ACC112 (cell line): Measurements from ENCODE around the gene COL23A1.

ENCODE experiments used
- H2AFZ ChIP-seq: fragments of 200-600 bp; sonication (generic); one replicate; pipeline ENCODE4 v1.6.0; 2017; ENCODE audit warnings: antibody characterized with exemption, low read length; ENCODE audit not compliant: unreplicated experiment
- H3K27ac ChIP-seq: fragments of 200-600 bp; sonication (generic); 2 replicates; pipeline ENCODE4 v1.5.1; 2014; ENCODE audit warnings: low read depth, mild to moderate bottlenecking, antibody characterized with exemption, low read length, moderate library complexity
- H3K27me3 ChIP-seq: fragments of 200-600 bp; sonication (generic); 2 replicates; pipeline ENCODE4 v1.6.1; 2014; ENCODE audit warnings: mild to moderate bottlenecking, antibody characterized with exemption, low read length, moderate library complexity, mixed read lengths; ENCODE audit not compliant: insufficient read depth
- H3K36me3 ChIP-seq: fragments of 200-600 bp; sonication (generic); 2 replicates; pipeline ENCODE4 v1.6.1; 2016; ENCODE audit warnings: mild to moderate bottlenecking, antibody characterized with exemption, low read length, moderate library complexity, mixed read lengths; ENCODE audit not compliant: insufficient read depth
- H3K4me1 ChIP-seq: fragments of 200-600 bp; sonication (generic); one replicate; pipeline ENCODE4 v1.6.1; 2016; ENCODE audit warnings: low read length, mixed read lengths; ENCODE audit not compliant: insufficient read depth, unreplicated experiment, control insufficient read depth
- H3K4me3 ChIP-seq: fragments of 200-600 bp; sonication (generic); 2 replicates; pipeline ENCODE4 v1.5.1; 2014; ENCODE audit warnings: mild to moderate bottlenecking, low read depth, low read length
- H3K79me2 ChIP-seq: fragments of 200-600 bp; sonication (generic); one replicate; pipeline ENCODE4 v1.6.0; 2016; ENCODE audit warnings: low read length; ENCODE audit not compliant: control insufficient read depth, unreplicated experiment, insufficient read depth

The COL23A1 gene

DNA sequence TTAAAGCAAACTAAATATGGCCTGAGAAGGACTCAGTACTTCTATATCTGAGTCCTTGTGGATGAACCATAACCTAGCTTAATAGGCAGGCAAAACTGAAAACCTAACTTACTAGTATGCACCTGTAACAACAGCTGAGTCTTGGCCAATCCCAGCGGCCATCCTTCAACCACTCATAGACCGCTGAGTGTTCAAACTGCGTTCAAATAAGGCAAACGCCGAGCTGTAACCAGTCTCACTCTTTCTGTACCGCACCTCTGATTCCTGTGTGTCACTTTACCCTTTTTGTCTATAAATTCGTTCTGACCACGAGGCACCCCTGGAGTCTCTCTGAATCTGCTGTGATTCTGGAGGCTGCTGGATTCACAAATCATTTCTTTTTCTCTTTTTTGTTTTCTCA is 170.5 kb downstream of the COL23A1 start:
- H3K36me3 ChIP-seq = no peaks in the 10 kb centered on the region
- H3K4me3 ChIP-seq = no peak overlapping the region
- no peaks in the 10 kb centered on the region for H3K27me3 ChIP-seq
- H3K4me1 ChIP-seq = no peaks in the 10 kb centered on the region
- no peak overlapping the region for H3K27ac ChIP-seq
- no peaks in the 10 kb centered on the region for H3K79me2 ChIP-seq
- no peak overlapping the region for H2AFZ ChIP-seq

DNA sequence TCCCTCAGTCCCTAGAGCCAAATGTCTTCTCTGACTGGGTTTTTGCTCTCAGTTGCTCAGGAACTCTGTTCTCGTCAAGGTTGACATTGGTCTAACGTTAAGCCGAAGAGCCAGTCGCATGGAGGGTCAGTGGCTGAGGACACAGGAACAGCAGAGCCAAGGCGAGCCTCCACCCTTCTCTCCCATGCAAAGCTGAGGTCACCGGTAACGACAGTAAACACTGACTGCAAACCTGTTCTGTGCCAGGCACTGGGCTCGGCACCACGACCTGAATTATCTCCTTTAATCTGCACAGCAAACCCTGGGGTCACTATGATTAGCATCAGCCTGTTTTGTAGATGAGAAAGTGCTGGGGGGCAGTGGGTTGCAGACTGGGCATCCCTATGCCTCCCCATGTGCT is 171.0 kb downstream of the COL23A1 start:
- Histone ChIP-seq H3K36me3 (no peaks in the 10 kb centered on the region), H3K27me3 (0 out of 2 replicates have a peak, but pooled peaks cover under 1% of the 10 kb centered on the region), H3K4me3 (no peak overlapping the region), H2AFZ (no peak overlapping the region), H3K27ac (no peak overlapping the region), H3K4me1 (no peaks in the 10 kb centered on the region), H3K79me2 (no peaks in the 10 kb centered on the region)

DNA sequence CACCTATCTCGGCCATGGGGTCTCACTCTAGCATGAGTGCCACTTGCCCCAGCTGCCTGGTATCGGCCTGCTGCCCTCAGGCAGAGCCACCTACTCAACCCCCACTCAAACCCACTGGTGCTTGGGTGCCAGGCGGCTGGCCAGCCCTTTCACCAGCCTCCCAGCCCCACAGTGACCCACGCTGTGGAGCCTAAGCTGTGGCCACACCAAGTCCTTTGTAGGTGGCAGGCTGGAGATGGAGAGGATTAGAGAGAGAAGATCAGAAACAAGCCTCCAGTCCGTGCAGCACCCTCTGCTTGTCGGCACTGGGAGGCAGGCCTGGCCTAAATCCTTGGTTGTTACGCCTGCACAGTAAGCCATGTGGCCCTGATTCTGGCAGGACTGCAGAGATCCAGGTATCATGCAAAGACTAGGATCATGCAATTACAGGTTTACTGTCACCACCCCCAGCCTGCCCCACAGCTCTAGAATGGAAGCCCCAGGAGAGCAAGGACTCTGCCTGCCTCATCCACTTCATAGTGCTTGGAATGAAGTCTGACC is 171.7 kb downstream of the COL23A1 start:
- Histone ChIP-seq H3K27ac (no peak overlapping the region), H3K4me1 (no peaks in the 10 kb centered on the region), H2AFZ (no peak overlapping the region), H3K27me3 (0 out of 2 replicates have a peak, but pooled peaks cover 7% of the 10 kb centered on the region), H3K79me2 (no peaks in the 10 kb centered on the region), H3K4me3 (no peak overlapping the region), H3K36me3 (no peaks in the 10 kb centered on the region)

DNA sequence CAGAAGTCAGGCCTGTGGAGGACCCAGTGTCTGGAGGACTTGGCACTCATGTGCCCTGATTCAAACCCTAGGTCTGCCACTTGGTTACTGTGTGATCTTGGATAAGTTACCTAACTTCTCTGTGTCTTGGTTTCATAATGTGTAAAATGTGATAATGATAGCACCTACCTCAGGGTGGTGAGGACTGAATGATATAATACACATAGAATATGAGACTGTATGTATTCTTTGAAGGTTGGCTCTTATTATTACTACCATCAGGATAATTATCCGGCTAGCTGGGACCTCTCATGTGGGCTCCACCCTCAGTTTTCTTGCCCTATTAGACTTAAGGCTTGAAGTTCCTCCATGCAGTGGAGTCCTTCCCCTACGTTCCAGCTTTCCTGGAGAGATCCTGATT is 172.2 kb downstream of the COL23A1 start:
- peaks cover 10% of the 10 kb centered on the region for H3K27me3 ChIP-seq
- H3K4me1 ChIP-seq = no peaks in the 10 kb centered on the region
- no peak overlapping the region for H3K4me3 ChIP-seq
- no peaks in the 10 kb centered on the region for H3K79me2 ChIP-seq
- H3K27ac ChIP-seq = no peak overlapping the region
- H2AFZ ChIP-seq = no peak overlapping the region
- H3K36me3 ChIP-seq = no peaks in the 10 kb centered on the region

DNA sequence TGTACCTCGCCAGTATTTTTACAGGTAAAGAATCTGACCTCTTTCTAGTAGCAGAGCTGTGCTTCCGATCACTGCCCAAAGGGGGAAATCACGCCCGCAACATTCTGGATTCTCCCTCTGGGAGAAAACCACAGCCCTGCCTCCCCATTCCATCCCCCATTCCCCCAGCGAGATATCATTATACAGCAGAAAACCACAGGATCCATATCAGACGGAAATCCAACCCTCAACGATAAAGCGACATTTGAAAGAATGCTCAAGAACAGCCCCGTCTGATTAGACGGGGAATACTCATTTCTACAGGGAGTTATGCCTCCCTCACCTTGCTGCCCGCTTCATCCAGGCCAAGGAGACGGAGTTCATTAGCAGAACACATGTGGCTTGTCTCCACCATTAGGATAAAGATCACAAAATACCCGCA is 172.8 kb downstream of the COL23A1 start:
- no peak overlapping the region for H3K27ac ChIP-seq
- no peaks in the 10 kb centered on the region for H3K79me2 ChIP-seq
- no peaks in the 10 kb centered on the region for H3K4me1 ChIP-seq
- no peak overlapping the region for H2AFZ ChIP-seq
- no peaks in the 10 kb centered on the region for H3K36me3 ChIP-seq
- H3K27me3 ChIP-seq = peaks cover 16% of the 10 kb centered on the region
- no peak overlapping the region for H3K4me3 ChIP-seq

DNA sequence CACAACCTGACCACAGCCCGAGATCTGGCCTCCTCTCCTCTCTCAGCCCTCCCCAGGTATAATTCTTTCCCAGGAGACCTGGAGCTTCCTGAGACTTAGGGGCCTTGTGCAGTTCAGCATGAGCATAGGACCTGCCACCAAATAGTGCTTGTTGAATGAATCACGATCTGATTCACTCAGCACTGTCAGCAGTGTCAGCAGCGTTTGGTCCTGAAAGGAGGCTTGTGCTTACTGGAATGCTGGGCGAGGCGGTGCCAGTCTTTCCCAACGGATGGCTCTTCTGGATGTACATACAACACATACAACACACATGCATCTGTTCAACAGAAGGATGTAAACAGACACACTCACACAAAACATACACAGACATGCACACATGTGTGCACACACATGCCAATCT is 173.3 kb downstream of the COL23A1 start:
- Histone ChIP-seq H3K36me3 (no peaks in the 10 kb centered on the region), H3K79me2 (no peaks in the 10 kb centered on the region), H2AFZ (no peak overlapping the region), H3K27ac (no peak overlapping the region), H3K4me3 (no peak overlapping the region), H3K27me3 (peaks cover 21% of the 10 kb centered on the region), H3K4me1 (no peaks in the 10 kb centered on the region)

DNA sequence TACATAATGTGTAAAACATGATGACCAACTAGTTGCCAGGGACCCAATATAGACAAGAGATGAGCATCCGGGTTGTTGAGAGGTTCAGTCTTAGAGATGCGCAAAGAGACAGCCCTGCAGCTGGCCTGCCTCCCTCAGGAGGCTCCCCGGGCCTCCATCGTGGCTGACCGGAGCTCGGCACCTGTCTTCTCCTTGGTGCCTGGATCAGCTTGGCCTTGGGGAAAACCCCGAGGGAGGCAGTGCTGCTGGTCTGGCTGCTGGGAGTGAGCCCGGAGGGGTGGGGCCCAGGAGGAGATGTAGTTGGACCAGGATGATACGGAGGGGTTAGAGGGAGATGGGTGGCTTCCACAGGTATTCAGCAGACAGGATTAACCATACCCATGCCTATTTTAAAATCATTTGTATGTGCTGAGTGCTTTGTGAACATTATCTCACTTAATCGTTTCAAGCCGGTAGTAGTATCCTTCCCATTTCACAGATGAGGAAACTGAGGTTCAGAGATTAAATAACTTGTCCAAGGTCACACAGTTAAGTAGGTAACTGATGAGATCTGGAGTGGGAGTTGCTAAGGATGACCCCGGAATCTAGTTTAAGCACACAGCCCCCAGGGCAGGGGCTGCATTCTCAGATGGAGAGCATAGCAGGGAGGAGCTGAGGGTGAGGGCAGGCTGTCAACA is 173.8 kb downstream of the COL23A1 start:
- no peak overlapping the region for H3K27ac ChIP-seq

DNA sequence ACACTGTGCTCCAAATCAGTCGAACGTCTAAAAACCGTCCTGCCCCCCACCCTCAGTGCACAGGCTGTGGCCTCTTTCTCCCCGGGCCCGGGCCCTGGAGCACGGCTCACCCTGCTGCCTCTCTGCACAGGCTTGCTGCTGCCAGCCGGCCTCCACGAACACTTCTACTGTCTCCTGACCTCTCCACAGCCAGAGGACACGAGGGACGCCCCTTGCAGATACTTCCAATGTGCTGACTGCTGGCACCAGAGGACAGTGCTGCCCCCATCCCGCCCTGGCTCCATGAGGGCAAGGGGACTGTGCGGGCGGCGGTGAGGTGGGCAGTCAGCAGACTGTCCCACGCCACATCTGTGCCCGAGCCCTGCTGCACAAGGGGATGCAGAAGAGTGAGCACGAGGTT is 174.8 kb downstream of the COL23A1 start:
- H3K27ac ChIP-seq = no peak overlapping the region
- H3K27me3 ChIP-seq = peaks cover 35% of the 10 kb centered on the region
- no peaks in the 10 kb centered on the region for H3K79me2 ChIP-seq
- no peak overlapping the region for H3K4me3 ChIP-seq
- H3K4me1 ChIP-seq = no peaks in the 10 kb centered on the region
- no peak overlapping the region for H2AFZ ChIP-seq
- no peaks in the 10 kb centered on the region for H3K36me3 ChIP-seq

More for the DNA sequence above, 173.8 kb downstream of the COL23A1 start:
- Histone ChIP-seq H2AFZ (no peak overlapping the region), H3K79me2 (no peaks in the 10 kb centered on the region), H3K4me3 (no peak overlapping the region), H3K36me3 (no peaks in the 10 kb centered on the region), H3K4me1 (no peaks in the 10 kb centered on the region), H3K27me3 (peaks cover 26% of the 10 kb centered on the region)

DNA sequence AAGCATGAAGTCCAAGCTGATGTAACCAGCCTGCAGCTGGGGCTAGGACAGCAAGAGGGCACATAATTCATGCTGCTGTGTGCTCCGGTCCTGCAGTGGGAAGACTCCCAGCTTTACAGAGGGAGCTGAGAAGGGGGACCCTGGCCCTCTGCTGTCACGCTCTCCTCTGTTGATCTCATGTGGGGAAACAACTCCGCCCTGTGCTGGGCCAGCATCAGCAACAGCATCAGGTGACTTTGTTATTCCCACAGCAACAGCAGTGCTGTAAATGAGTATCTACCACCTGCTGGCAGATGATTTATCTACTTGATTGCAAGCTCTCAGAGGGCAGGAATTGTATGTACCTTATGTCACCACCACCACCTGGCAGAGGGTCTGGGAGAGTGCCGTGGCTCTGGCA is 176.2 kb downstream of the COL23A1 start:
- Histone ChIP-seq H3K36me3 (no peaks in the 10 kb centered on the region), H3K79me2 (no peaks in the 10 kb centered on the region), H3K27ac (no peak overlapping the region), H3K4me1 (no peaks in the 10 kb centered on the region), H2AFZ (no peak overlapping the region), H3K27me3 (peaks cover 44% of the 10 kb centered on the region), H3K4me3 (no peak overlapping the region)

DNA sequence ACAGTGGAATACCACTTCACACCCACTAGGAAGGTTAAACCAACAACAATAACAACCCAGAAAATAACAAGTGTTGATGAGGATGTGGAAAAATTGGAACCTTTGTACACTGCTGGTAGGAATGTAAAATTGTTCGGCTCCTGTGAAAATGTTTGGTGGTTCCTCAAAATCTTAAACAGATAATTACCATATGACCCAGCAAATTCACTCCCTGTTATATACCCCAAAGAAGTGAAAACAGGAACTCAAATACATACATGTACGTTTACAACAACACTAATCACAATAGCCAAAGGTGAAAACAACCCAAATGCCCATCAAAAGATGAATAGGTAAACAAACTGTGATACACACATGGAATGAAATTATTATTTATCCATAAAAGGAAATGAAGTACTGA is 179.1 kb downstream of the COL23A1 start:
- H3K27ac ChIP-seq = no peak overlapping the region
- no peaks in the 10 kb centered on the region for H3K79me2 ChIP-seq
- H3K4me3 ChIP-seq = no peak overlapping the region
- H3K36me3 ChIP-seq = no peaks in the 10 kb centered on the region
- H2AFZ ChIP-seq = no peak overlapping the region
- no peaks in the 10 kb centered on the region for H3K4me1 ChIP-seq
- peaks cover 53% of the 10 kb centered on the region for H3K27me3 ChIP-seq

DNA sequence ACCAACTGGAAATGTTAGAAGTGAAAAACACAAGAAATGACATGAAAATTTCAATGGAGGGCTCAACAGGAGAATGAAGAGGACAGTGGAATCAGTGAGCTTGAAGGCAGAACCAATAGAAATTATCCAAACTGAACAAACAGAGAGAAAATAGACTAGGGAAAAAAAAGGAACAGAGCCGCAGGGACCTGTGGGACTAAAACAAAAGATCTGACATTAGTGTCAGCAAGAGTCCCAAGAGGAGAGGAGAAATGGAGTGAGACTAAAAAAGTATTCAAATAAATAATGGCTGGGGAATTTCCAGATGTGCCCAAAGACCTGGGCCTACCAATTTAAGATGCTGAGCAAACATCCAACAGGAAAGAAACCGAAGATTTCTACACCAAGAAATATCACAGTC is 182.5 kb downstream of the COL23A1 start:
- Histone ChIP-seq H3K36me3 (no peaks in the 10 kb centered on the region), H3K4me1 (no peaks in the 10 kb centered on the region), H3K4me3 (no peak overlapping the region), H3K27ac (no peak overlapping the region), H3K79me2 (no peaks in the 10 kb centered on the region), H2AFZ (no peak overlapping the region), H3K27me3 (peaks cover 39% of the 10 kb centered on the region)
